ENCODE data around the gene PHB1. TPM values are rescaled to one million over a fixed set of nuclear protein-coding genes. Genes with fewer than 3 reads are reported as not detected.

PHB1 gene
- total RNA-seq, 1 experiment from 2014 or later = 641 TPM

DNA sequence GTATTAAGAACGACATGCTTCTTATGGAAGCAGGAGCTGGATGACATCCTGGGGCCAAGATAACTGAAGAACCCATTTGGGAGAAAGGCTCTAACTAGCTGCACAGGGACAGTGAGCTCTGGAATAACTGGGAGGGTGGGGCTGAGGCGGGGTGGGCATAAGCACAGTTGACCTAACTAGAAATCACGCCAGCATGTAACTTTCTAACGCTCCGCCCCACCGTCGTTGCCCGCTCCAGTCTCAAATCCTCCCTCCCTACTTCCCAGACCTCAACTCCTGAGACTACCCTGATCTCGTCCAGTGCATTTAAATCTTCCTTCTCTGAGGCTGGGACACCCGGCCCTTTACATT is 436 bp downstream of the PHB1 start:
- ChIA-PET POLR2A (ENCODE audit: unreplicated experiment) (interaction anchor here (0.6 to 1.0 kb wide), 3 partner anchors 21 to 350 kb away, joined by 3 to 14 read pairs (median 8); partner anchors contain the start of gene FAM117A), CTCF (interaction anchor here (0.7 to 1.3 kb wide), 3 partner anchors 142 to 153 kb away, joined by 3 to 6 read pairs (median 6); no protein-coding TSS in a partner anchor)
- DNase-seq = peak; percentile 15
- Histone ChIP-seq H3K36me3 (ENCODE audit: low read depth, low read length) (peaks cover 31% of the 10 kb centered on the region), H3K9me2 (replicated peaks; ENCODE audit: low read length) (no peaks in the 10 kb centered on the region), H3K9ac (ENCODE audit: low read length) (peak overlapping the region; percentile 91), H3K4me1 (ENCODE audit: insufficient read depth, low read length) (peaks cover 14% of the 10 kb centered on the region), H3K79me2 (ENCODE audit: low read length) (peaks cover 33% of the 10 kb centered on the region), H3K9me3 (ENCODE audit: low read length) (no peaks in the 10 kb centered on the region), H3K4me3 (ENCODE audit: low read length) (peak overlapping the region; percentile 89), H3F3A (ENCODE audit: low read length, unreplicated experiment) (no peaks in the 10 kb centered on the region), H3K27me3 (ENCODE audit: low read length) (no peaks in the 10 kb centered on the region), H3K4me2 (ENCODE audit: low read length) (peak overlapping the region; percentile 98), H3K27ac (ENCODE audit: low read length) (peak overlapping the region; percentile 2; the same call in 1 of the 2 replicates), H2AFZ (ENCODE audit: low read length) (peak overlapping the region; percentile 83), H4K20me1 (ENCODE audit: low read length) (no peaks in the 10 kb centered on the region)
- ATAC-seq = peak; percentile 2
- intact Hi-C loops (cut with micrococcal nuclease) = no loop called here
- BruUV-seq (replicated peaks) = no TSS peak
- TF ChIP-seq CTCF (conservative IDR thresholded peaks at IDR 0.05; ENCODE audit: low read depth, low read length) = no peak
- TF ChIP-seq EZH2phosphoT487 (IDR thresholded peaks at IDR 0.05; ENCODE audit: borderline replicate concordance, low read length) = no peak
- TF ChIP-seq EZH2 (IDR thresholded peaks at IDR 0.05; ENCODE audit: low read length, unreplicated experiment) = no peak

DNA sequence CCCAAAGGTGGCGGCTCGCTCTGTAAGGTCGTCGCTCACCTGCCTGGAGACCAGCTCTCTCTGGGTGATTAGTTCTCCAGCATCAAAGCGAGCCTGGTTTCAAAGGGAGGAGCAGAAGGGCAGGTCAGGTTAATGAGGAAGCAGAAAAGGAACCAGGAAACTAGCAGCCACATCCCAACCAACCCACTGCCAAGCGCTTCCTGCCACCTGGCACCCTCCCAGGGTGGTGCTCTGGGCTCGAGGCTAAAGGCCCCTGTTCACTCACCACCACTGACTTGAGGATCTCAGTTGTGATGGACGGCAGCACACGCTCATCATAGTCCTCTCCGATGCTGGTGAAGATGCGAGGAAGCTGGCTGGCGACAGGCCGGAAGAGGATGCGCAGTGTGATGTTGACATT is 5.6 kb downstream of the PHB1 start:
- no peaks in the 10 kb centered on the region for H3K9me2 ChIP-seq (replicated peaks; ENCODE audit: low read length)
- no peaks in the 10 kb centered on the region for H3K27me3 ChIP-seq (ENCODE audit: low read length)
- H3F3A ChIP-seq (ENCODE audit: low read length, unreplicated experiment) = no peaks in the 10 kb centered on the region
- H3K9me3 ChIP-seq (ENCODE audit: low read length) = no peaks in the 10 kb centered on the region
- H3K9ac ChIP-seq (ENCODE audit: low read length) = no peak overlapping the region
- no peak overlapping the region for H3K27ac ChIP-seq (ENCODE audit: low read length)
- POLR2A ChIA-PET (ENCODE audit: unreplicated experiment) = no interaction called here
- no peak for ATAC-seq
- no peaks in the 10 kb centered on the region for H4K20me1 ChIP-seq (ENCODE audit: low read length)
- peaks cover 8% of the 10 kb centered on the region for H3K4me1 ChIP-seq (ENCODE audit: insufficient read depth, low read length)
- H3K4me3 ChIP-seq (ENCODE audit: low read length) = no peak overlapping the region
- intact Hi-C loops (cut with micrococcal nuclease) = no loop called here
- DNase-seq = no peak
- no peak overlapping the region for H2AFZ ChIP-seq (ENCODE audit: low read length)
- CTCF ChIA-PET = interaction anchor here (1.0 kb wide), 1 partner anchor 152 kb away, joined by 3 read pairs; no protein-coding TSS in a partner anchor
- no peak overlapping the region for H3K4me2 ChIP-seq (ENCODE audit: low read length)
- no TSS peak for BruUV-seq (replicated peaks)
- H3K36me3 ChIP-seq (ENCODE audit: low read depth, low read length) = peaks cover 81% of the 10 kb centered on the region
- TF ChIP-seq EZH2phosphoT487 (IDR thresholded peaks at IDR 0.05; ENCODE audit: borderline replicate concordance, low read length) (no peak), CTCF (conservative IDR thresholded peaks at IDR 0.05; ENCODE audit: low read depth, low read length) (no peak), EZH2 (IDR thresholded peaks at IDR 0.05; ENCODE audit: low read length, unreplicated experiment) (no peak)
- peaks cover 27% of the 10 kb centered on the region for H3K79me2 ChIP-seq (ENCODE audit: low read length)

DNA sequence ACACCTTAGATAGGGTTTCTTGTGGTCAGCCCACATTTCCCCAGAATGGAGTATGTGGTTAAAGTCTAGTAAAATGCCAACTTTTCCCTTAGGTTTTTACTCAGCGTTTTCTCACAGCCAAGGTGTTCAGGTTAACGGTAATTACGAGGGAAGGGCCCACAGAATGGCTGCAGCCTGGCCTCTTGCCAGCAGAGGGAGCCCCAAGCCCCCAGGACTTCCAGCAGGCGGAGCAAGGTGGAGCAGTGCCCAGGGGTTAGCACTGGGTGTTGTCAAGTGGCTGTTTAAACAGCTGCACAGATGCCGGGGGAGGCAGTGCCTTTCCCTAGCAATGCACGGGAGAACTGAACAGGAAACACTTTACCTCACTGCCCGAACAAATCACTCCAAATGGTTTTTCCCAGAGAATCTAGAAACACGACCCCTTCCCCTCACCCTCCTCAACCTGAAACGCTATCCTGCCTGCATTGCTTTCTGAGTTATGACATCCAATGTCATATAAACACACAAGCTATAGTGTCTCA is 6.6 kb downstream of the PHB1 start:
- ChIA-PET POLR2A (ENCODE audit: unreplicated experiment) (interaction anchor here (0.6 kb wide), 1 partner anchor 129 kb away, joined by 3 read pairs; no protein-coding TSS in a partner anchor), CTCF (interaction anchor here (0.6 to 1.0 kb wide), 5 partner anchors 147 to 153 kb away, joined by 3 to 9 read pairs (median 3); no protein-coding TSS in a partner anchor)
- Histone ChIP-seq H3K36me3 (ENCODE audit: low read depth, low read length) (peaks cover 86% of the 10 kb centered on the region), H3K4me2 (ENCODE audit: low read length) (no peak overlapping the region), H3K79me2 (ENCODE audit: low read length) (peaks cover 17% of the 10 kb centered on the region), H3K9ac (ENCODE audit: low read length) (no peak overlapping the region), H3K27me3 (ENCODE audit: low read length) (no peaks in the 10 kb centered on the region), H4K20me1 (ENCODE audit: low read length) (no peaks in the 10 kb centered on the region), H3F3A (ENCODE audit: low read length, unreplicated experiment) (no peaks in the 10 kb centered on the region), H3K27ac (ENCODE audit: low read length) (no peak overlapping the region), H3K9me2 (replicated peaks; ENCODE audit: low read length) (no peaks in the 10 kb centered on the region), H3K9me3 (ENCODE audit: low read length) (no peaks in the 10 kb centered on the region), H3K4me3 (ENCODE audit: low read length) (no peak overlapping the region), H2AFZ (ENCODE audit: low read length) (no peak overlapping the region), H3K4me1 (ENCODE audit: insufficient read depth, low read length) (no peaks in the 10 kb centered on the region)
- no TSS peak for BruUV-seq (replicated peaks)
- TF ChIP-seq EZH2phosphoT487 (IDR thresholded peaks at IDR 0.05; ENCODE audit: borderline replicate concordance, low read length) = no peak
- peak; percentile 98 for TF ChIP-seq CTCF (conservative IDR thresholded peaks at IDR 0.05; ENCODE audit: low read depth, low read length)
- intact Hi-C loops (cut with micrococcal nuclease) = loop anchor here (1.0 kb wide), 1 partner anchor 149 kb away; no protein-coding TSS in a partner anchor
- peak; percentile 98 for ATAC-seq
- DNase-seq = peak; percentile 77
